ENCODE measurements around the gene CIDEC. TPM values are rescaled to one million over a fixed set of nuclear protein-coding genes. Genes with fewer than 3 reads are reported as not detected.

The CIDEC gene
- total RNA-seq, 2 experiments from 2014 or later = not detected

DNA sequence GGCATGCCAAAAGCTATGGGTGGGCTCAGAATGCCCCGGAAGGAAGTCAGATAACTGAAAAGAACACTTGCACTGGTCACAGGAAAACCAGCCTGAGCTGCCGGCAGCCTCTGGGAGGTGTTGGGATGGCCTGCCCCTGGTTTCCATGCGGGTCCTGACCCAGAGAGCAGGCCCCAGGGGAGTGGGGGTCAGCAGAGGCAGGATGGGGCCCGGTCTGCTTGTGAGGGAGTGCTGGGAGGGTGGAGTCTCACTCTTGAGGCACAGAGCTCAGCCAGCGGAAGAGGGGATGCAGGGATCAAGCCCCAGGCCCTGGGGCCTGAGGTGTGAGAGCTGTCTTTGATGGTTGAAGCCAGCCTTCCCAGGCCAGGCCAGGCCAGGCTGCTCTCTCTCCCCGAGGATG lies 33.8 kb downstream of the CIDEC start:
- Mint-ChIP-seq H3K27ac (no peak overlapping the region), H3K27me3 (peaks cover 6% of the 10 kb centered on the region), H3K4me1 (peaks cover 17% of the 10 kb centered on the region), H3K9me3 (no peaks in the 10 kb centered on the region), H3K36me3 (peaks cover 1% of the 10 kb centered on the region), H3K4me3 (no peak overlapping the region)
- ATAC-seq (ENCODE audit: low read depth) (no peak), DNase-seq (no peak)
- POLR2A ChIA-PET = no interaction called here

DNA sequence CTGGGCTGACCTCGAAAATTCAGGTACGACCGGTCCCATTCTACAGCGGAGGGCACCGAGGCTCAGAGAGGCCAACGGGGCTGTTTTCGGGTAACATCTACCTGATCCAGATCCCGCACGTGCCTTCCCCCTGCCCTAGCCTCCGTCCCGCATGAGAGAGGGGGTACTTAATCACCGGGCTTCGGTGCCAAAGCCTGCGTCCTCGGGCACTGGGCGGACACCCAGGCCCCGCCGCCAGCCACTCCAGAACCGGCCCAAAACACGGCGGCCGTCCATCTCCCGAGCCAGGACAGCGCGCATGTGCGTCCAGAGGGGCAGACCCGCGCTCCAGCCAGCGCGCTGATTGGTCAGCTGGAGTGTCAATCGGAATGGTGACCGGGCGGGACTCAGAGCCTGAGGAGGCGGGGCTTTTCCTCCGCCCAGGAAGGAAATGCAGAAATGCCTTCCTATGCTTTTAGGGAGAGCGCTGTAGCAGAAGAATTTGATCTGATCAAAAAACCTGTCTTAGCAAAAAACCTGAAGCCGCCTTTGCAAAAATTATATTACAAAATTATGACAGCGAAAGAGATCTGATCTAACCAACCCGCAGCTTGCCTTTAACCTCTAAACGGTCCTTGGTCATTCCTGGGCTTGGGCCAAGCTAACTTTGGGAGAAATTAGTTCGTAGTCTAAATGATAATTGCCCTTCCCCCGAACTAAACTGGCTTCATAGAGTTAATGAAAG lies 36.2 kb downstream of the CIDEC start, which contains the start of gene RPUSD3:
TSS of gene RPUSD3 (minus strand) at position 294 of the 724 bp plus-strand sequence. CDS start at position 276, 18 bp downstream.
- ATAC-seq (ENCODE audit: low read depth) (peak; percentile 97), DNase-seq (peak; percentile 99)
- peak within 1 kb of the TSS; percentile 90 for H3K27ac Mint-ChIP-seq
- peak within 1 kb of the TSS; percentile 98 for H3K4me3 Mint-ChIP-seq
- no peaks in the 10 kb centered on the region for H3K9me3 Mint-ChIP-seq
- peaks cover 3% of the 10 kb centered on the region for H3K36me3 Mint-ChIP-seq
- no peaks in the 10 kb centered on the region for H3K27me3 Mint-ChIP-seq
- POLR2A ChIA-PET = interaction anchor here (0.8 to 1.1 kb wide), 3 partner anchors 35 to 477 kb away, joined by 3 to 6 read pairs (median 4); partner anchors contain the start of gene SEC13
- H3K4me1 Mint-ChIP-seq = peaks cover 17% of the 10 kb centered on the region

DNA sequence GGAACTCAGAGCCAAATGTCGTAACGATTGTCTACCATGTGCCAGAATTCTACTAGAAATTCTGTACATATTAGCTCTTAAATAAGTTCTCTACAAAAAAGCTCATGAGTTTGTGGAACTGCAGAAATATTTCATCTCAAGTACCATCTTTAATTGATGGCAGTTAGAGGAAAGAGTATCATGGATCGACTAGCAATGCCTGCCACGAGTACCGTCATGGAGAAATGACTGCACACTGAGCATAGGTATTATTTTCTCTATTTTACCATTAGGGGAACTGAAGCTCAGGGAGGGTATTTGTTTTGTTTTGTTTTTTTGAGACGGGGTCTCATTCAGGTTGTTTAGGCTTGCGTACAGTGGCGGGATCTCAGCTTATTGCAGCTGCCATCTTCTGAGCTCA lies 39.0 kb downstream of the CIDEC start:
- H3K27ac Mint-ChIP-seq = no peak overlapping the region
- peaks cover 17% of the 10 kb centered on the region for H3K4me1 Mint-ChIP-seq
- H3K9me3 Mint-ChIP-seq = no peaks in the 10 kb centered on the region
- H3K36me3 Mint-ChIP-seq = peaks cover 15% of the 10 kb centered on the region
- DNase-seq (no peak), ATAC-seq (ENCODE audit: low read depth) (no peak)
- no peak overlapping the region for H3K4me3 Mint-ChIP-seq
- H3K27me3 Mint-ChIP-seq = no peaks in the 10 kb centered on the region
- POLR2A ChIA-PET = no interaction called here

DNA sequence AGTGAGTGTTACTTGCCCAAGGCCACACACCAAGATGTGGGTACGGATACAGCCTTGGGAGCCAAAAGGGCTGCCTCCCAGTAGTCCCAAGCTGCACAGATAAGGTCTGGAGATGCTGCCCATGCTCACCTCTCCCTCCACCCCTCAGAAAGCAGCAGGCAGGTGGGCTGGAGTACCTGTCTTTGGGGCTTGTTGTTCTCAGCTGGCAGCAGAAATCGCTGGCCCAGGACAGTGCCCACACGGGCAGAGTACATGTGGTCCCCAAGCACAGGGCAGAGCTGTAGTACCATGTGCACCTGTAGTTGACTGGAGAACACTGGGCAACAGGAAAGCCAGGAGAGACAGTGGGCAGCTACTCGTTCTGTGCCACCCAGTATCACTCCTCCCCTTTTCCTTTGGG lies 41.2 kb downstream of the CIDEC start:
- no peak overlapping the region for H3K27ac Mint-ChIP-seq
- POLR2A ChIA-PET = interaction anchor here (0.6 kb wide), 1 partner anchor 29 kb away, joined by 3 read pairs; no protein-coding TSS in a partner anchor
- no peaks in the 10 kb centered on the region for H3K9me3 Mint-ChIP-seq
- peaks cover 24% of the 10 kb centered on the region for H3K36me3 Mint-ChIP-seq
- ATAC-seq (ENCODE audit: low read depth) = no peak
- H3K4me1 Mint-ChIP-seq = peaks cover 9% of the 10 kb centered on the region
- no peaks in the 10 kb centered on the region for H3K27me3 Mint-ChIP-seq
- no peak for DNase-seq
- no peak overlapping the region for H3K4me3 Mint-ChIP-seq

DNA sequence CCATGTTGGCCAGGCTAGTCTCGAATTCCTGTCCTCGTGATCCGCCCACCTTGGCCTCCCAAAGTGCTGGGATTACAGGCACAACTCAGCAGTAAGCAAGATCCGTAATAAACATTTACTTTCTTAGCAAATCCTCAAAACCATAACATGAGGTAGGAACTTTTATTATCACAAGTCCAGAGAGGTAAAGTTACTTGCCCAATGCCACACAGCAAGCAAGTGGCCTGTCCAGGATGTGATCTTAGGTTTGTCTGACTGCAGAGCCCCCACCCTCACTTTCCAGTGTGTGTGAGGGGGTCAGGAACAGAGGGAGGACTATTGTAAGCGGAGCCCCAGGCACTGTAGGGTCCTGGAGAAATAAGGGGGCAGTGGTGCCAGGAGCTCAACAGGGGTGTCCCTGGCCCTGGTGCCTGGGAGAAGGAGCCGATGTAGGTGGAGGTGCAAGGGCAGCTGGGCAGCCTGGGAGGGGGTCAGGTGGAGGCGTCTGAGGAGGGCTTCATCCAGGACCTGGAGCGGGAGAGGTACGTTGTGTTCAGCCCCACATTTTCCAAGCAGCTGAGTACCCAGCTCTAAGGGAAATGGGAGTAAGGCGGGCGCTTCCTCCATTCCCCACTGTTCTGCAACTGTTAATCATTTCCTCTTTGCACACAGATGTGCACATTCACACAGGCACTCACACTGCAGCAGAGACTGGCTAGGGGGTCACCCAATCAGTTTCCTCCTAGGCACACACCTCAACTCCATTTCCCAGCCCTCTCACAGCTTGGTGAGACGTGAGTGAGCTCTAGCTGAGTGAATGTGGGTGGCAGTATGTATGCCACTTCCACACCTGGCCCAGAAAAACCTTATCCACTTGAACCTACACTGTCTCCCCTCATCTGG lies 42.1 kb downstream of the CIDEC start:
- ATAC-seq (ENCODE audit: low read depth) = no peak
- Mint-ChIP-seq H3K36me3 (peaks cover 24% of the 10 kb centered on the region), H3K27ac (no peak overlapping the region), H3K9me3 (no peaks in the 10 kb centered on the region), H3K4me1 (peaks cover 7% of the 10 kb centered on the region), H3K27me3 (no peaks in the 10 kb centered on the region), H3K4me3 (no peak overlapping the region)
- no peak for DNase-seq
- POLR2A ChIA-PET = interaction anchor here (0.9 to 1.3 kb wide), 2 partner anchors 9 to 18 kb away, joined by 3 read pairs; no protein-coding TSS in a partner anchor

DNA sequence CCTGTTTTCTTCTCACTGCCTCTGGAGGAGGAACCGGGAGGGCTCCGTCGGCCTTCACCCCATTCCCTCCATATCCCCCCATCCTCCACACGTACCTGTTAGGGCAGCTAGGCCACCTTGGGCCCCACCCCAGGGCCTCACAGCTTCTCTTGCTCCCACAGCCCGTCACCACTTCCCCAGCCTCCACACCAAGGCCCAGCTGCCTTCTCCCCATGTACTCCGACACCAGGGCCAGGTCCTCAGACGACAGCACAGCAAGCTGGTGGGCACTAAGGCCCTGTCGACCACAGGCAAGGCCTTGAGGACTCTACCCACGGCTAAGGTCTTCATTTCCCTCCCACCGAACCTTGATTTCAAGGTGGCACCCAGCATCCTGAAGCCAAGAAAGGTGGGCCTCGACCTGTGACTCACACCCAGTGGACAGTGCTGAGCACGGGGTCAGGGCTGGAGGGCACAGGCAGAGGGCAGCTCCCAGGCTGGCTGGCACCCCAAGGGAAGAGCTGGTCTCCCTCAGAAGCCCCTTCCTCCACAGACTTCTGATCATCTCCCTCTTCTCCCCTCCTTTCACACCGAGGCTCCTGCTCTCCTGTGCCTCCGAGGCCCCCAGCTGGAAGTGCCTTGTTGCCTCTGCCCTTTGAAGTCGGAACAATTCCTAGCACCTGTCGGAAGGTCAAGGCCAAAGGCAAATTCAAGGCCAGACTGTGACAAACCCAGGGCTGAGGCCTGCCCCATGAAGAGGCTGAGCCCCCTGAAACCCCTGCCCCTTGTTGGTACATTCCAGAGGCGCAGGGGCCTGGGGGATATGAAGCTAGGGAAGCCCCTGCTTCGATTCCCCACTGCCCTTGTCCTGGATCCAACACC lies 45.3 kb downstream of the CIDEC start:
- no peak for DNase-seq
- H3K4me3 Mint-ChIP-seq = no peak overlapping the region
- H3K36me3 Mint-ChIP-seq = peaks cover 24% of the 10 kb centered on the region
- H3K9me3 Mint-ChIP-seq = no peaks in the 10 kb centered on the region
- no peak overlapping the region for H3K27ac Mint-ChIP-seq
- POLR2A ChIA-PET = no interaction called here
- ATAC-seq (ENCODE audit: low read depth) = no peak
- H3K27me3 Mint-ChIP-seq = no peaks in the 10 kb centered on the region
- peaks cover 6% of the 10 kb centered on the region for H3K4me1 Mint-ChIP-seq

DNA sequence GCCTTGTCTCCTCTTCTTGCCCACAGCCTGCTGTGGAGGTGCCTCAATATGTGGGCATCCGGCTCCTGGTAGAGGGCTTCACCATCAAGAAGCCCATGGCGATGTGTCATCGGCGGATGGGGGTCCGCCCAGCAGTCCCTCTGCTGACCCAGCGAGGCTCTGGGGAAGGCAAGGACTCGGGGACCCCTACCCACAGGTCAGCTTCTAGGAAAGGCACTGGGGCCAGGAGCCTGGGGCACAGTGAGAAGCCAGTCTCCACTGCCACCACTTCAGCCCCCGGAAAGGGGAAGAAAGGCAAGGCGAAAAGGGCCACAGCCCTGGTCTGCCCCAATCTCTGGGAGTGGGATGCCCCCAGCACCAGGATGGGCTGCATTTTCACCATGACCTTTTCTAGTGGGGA lies 47.0 kb downstream of the CIDEC start:
- no peak for ATAC-seq (ENCODE audit: low read depth)
- DNase-seq = no peak
- POLR2A ChIA-PET = interaction anchor here (2.4 kb wide), 1 partner anchor 25 kb away, joined by 6 read pairs; no protein-coding TSS in a partner anchor
- Mint-ChIP-seq H3K27me3 (no peaks in the 10 kb centered on the region), H3K27ac (no peak overlapping the region), H3K4me3 (no peak overlapping the region), H3K9me3 (no peaks in the 10 kb centered on the region), H3K36me3 (peaks cover 24% of the 10 kb centered on the region), H3K4me1 (peaks cover 6% of the 10 kb centered on the region)

DNA sequence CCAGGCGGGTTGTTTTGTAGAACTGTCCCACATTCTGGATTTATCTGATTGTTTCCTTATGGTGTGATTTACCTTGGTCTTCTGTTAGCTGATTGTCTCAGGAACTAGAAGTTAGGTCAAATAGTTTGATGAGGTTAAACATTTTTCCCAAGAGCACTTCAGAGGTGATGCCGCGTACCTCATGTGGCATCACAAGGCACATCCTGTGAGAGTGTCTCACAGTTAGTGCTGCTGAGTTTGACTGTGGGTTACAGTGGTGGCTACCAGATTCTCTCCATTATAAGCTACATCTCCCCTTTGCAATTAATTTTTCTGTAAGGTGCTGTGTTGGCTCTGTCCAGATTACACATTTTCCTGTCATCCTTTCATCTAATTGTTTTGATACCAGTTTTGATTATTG lies 48.8 kb downstream of the CIDEC start:
- POLR2A ChIA-PET = interaction anchor here (0.5 to 2.4 kb wide), 3 partner anchors 23 to 182 kb away, joined by 3 to 6 read pairs (median 3); no protein-coding TSS in a partner anchor
- H3K9me3 Mint-ChIP-seq = no peaks in the 10 kb centered on the region

DNA sequence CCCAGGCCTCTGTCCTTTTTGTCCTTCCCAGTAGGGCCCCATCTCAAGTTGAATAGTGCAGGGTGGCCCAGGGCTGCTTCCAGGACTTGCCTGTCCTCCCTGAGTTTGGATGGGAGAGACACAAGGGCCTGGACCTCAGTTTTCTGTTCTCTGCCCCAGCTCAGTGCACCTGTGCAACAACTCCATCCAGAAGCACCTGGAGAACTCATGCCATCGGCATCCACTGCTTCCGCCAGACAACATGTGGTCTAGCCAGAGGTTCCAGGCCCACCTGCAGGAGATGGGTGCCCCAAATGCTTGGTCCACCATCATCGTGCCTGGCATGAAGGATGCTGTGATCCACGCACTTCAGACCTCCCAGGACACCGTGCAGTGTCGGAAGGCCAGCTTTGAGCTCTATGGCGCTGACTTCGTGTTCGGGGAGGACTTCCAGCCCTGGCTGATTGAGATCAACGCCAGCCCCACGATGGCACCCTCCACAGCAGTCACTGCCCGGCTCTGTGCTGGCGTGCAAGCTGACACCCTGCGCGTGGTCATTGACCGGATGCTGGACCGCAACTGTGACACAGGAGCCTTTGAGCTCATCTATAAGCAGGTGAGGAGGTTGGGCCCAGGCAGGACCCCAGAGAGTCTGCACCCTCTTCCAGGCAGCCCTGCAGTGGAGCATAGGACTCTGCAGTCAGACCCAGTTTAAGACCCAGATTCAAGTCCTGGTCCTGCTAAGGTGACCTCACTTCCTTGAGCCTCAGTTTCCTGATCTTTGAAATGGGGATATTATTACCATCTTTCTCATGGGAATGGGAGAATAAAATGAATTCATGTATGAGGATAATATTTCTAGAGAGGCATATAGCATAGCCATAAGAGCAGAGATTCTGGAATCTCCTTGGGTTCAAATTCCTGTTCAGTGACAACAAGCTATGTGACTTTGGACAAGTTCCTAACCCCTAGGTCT lies 51.0 kb downstream of the CIDEC start:
- no peak overlapping the region for H3K4me3 Mint-ChIP-seq
- no peaks in the 10 kb centered on the region for H3K9me3 Mint-ChIP-seq
- peaks cover 11% of the 10 kb centered on the region for H3K4me1 Mint-ChIP-seq
- POLR2A ChIA-PET = interaction anchor here (0.6 kb wide), 1 partner anchor 354 kb away, joined by 3 read pairs; no protein-coding TSS in a partner anchor
- DNase-seq (no peak), ATAC-seq (ENCODE audit: low read depth) (no peak)
- H3K27me3 Mint-ChIP-seq = no peaks in the 10 kb centered on the region
- peaks cover 5% of the 10 kb centered on the region for H3K36me3 Mint-ChIP-seq
- H3K27ac Mint-ChIP-seq = no peak overlapping the region

More for the DNA sequence above, 48.8 kb downstream of the CIDEC start:
- H3K27me3 Mint-ChIP-seq = no peaks in the 10 kb centered on the region
- peaks cover 11% of the 10 kb centered on the region for H3K4me1 Mint-ChIP-seq
- peaks cover 17% of the 10 kb centered on the region for H3K36me3 Mint-ChIP-seq
- DNase-seq = no peak
- H3K27ac Mint-ChIP-seq = no peak overlapping the region
- peak; percentile 51 for ATAC-seq (ENCODE audit: low read depth)
- no peak overlapping the region for H3K4me3 Mint-ChIP-seq

DNA sequence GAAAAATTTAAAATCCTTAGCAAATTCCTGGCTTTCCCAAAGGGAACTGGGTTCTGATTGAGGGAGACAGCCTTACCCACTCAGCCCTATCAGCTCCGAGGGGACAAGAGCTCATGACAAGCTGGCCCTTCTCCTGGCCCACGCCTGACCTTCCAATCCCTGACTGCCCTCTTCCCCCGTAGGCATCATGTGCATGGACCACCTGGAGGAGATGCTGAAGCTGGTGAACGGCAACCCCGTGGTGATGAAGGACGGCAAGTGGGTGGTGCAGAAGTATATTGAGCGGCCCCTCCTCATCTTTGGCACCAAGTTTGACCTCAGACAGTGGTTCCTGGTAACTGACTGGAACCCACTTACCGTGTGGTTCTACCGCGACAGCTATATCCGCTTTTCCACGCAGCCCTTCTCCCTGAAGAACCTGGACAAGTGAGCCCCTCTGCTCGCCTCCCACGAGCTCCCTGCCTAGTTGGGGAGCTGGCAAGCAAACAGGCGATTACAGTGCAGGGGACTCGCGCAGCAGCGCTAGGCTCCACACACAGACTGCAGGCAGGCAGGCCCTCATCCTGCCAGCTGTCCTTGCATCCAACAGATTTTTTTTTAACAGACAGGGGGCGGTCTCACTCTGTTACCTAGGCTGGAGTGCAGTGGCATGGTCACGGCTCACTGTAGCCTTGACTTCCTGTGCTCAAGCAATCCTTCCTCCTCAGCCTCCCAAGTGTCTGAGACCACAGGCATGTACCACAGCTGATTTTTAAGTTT lies 53.1 kb downstream of the CIDEC start:
- peak overlapping the region; percentile 48 for H3K27ac Mint-ChIP-seq
- POLR2A ChIA-PET = interaction anchor here (0.7 to 1.1 kb wide), 4 partner anchors 13 to 62 kb away, joined by 3 to 4 read pairs (median 4); partner anchors contain the start of gene ARPC4

DNA sequence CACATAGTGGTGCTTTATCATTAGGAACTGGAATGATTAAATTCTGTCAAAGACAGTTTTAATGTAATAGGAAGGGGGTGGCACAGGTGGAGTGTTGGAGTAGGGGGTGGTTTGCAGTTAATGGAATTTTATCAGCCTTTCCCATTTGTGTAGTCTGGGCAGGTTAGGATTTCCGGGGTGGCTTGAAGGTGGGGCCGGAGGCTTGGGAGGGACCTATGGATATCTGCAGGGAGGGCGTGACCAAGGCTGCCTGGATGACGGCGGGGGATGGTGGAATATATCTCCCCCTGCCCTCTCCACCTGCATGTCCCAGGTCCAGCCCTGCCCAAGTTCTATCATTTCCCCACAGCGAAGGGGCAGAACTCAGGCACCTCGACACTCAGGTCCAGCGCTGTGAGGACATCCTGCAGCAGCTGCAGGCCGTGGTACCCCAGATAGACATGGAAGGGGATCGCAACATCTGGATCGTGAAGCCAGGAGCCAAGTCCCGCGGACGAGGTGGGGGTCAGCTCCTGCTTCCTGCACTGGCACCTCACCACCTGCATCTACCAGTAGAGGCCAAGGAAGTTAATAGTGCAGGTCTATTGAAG lies 54.5 kb downstream of the CIDEC start:
- Mint-ChIP-seq H3K27ac (no peak overlapping the region), H3K36me3 (peaks cover 8% of the 10 kb centered on the region), H3K4me1 (peaks cover 6% of the 10 kb centered on the region), H3K4me3 (no peak overlapping the region), H3K9me3 (no peaks in the 10 kb centered on the region), H3K27me3 (no peaks in the 10 kb centered on the region)
- POLR2A ChIA-PET = interaction anchor here (0.6 kb wide), 1 partner anchor 168 kb away, joined by 3 read pairs; no protein-coding TSS in a partner anchor
- DNase-seq (no peak), ATAC-seq (ENCODE audit: low read depth) (no peak)

More for the DNA sequence above, 53.1 kb downstream of the CIDEC start:
- H3K4me1 Mint-ChIP-seq = peaks cover 11% of the 10 kb centered on the region
- H3K27me3 Mint-ChIP-seq = no peaks in the 10 kb centered on the region
- H3K36me3 Mint-ChIP-seq = peaks cover 5% of the 10 kb centered on the region
- no peaks in the 10 kb centered on the region for H3K9me3 Mint-ChIP-seq
- DNase-seq (no peak), ATAC-seq (ENCODE audit: low read depth) (peak; percentile 70)
- no peak overlapping the region for H3K4me3 Mint-ChIP-seq
